ENCODE results near the gene TMPRSS12. TPM values are rescaled to one million over a fixed set of nuclear protein-coding genes. Genes with fewer than 3 reads are reported as not detected.

The TMPRSS12 gene
- total RNA-seq, 1 experiment from 2014 or later: not detected

DNA sequence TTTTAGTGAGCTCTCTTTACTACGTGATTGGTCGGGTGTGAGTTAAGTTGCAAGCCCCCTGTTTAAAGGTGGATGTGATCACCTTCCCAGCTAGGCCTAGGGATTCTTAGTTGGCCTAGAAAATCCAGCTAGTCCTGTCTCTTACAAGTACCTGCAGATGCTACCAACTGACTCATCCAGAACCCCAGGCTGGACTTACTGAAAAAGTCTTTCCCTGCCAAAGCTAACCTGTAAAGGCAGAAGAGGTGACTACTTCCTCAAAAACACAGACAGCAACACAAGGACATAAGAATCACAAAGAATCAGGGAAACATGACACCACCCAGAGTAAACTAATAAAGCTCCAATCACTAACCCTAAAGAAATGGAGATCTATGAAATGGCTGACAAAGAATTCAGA lies 70.5 kb downstream of the TMPRSS12 start:
- no peak overlapping the region for H3K27ac Mint-ChIP-seq (ENCODE audit: unreplicated experiment)
- no peak for DNase-seq

DNA sequence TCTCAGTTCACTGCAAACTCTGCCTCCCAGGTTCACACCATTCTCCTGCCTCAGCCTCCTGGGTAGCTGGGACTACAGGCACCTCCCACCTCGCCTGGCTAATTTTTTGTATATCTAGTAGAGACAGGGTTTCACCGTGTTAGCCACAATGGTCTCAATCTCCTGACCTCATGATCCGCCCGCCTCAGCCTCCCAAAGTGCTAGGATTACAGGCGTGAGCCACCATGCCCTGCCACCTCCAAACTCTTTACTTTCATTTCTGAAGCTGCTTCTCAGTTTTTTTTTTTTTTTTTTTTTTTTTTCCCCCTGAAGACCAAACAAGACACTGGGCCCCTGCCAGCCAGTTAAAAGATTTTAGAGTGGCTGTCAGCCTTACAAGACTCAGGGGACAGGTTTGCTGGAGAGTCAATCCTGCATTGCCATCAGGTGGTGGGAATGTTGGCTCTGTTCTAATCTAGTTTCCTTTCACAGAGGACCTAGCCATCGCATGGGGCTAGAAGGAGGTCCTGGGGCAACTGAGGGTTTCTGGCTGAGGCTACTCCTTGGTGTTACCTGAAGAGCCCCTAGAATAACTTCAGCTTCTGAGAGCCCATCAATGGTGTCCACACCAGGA lies 72.3 kb downstream of the TMPRSS12 start:
- Mint-ChIP-seq H3K4me3 (ENCODE audit: low read depth, unreplicated experiment) (no peak overlapping the region), H3K9me3 (ENCODE audit: low read depth, unreplicated experiment) (peaks cover 2% of the 10 kb centered on the region), H3K36me3 (ENCODE audit: insufficient read depth, unreplicated experiment) (no peaks in the 10 kb centered on the region), H3K4me1 (ENCODE audit: low read depth, unreplicated experiment) (no peaks in the 10 kb centered on the region), H3K27ac (ENCODE audit: unreplicated experiment) (no peak overlapping the region), H3K27me3 (ENCODE audit: unreplicated experiment) (no peaks in the 10 kb centered on the region)
- CTCF ChIA-PET: interaction anchor here (0.7 kb wide), 1 partner anchor 114 kb away, joined by 3 read pairs; no protein-coding TSS in a partner anchor
- DNase-seq: no peak
- TF ChIP-seq, protein P1, sequence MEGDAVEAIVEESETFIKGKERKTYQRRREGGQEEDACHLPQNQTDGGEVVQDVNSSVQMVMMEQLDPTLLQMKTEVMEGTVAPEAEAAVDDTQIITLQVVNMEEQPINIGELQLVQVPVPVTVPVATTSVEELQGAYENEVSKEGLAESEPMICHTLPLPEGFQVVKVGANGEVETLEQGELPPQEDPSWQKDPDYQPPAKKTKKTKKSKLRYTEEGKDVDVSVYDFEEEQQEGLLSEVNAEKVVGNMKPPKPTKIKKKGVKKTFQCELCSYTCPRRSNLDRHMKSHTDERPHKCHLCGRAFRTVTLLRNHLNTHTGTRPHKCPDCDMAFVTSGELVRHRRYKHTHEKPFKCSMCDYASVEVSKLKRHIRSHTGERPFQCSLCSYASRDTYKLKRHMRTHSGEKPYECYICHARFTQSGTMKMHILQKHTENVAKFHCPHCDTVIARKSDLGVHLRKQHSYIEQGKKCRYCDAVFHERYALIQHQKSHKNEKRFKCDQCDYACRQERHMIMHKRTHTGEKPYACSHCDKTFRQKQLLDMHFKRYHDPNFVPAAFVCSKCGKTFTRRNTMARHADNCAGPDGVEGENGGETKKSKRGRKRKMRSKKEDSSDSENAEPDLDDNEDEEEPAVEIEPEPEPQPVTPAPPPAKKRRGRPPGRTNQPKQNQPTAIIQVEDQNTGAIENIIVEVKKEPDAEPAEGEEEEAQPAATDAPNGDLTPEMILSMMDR (IDR thresholded peaks at IDR 0.05; ENCODE audit: unreplicated experiment): no peak
- no TSS peak for BruUV-seq (replicated peaks)
- intact Hi-C loops (cut with micrococcal nuclease; ENCODE audit: unreplicated experiment): no loop called here

More for the DNA sequence above, 70.5 kb downstream of the TMPRSS12 start:
- no peak overlapping the region for H3K4me3 Mint-ChIP-seq (ENCODE audit: low read depth, unreplicated experiment)
- no TSS peak for BruUV-seq (replicated peaks)
- peaks cover 2% of the 10 kb centered on the region for H3K9me3 Mint-ChIP-seq (ENCODE audit: low read depth, unreplicated experiment)
- no peaks in the 10 kb centered on the region for H3K27me3 Mint-ChIP-seq (ENCODE audit: unreplicated experiment)
- TF ChIP-seq, protein P1 (IDR thresholded peaks at IDR 0.05; ENCODE audit: unreplicated experiment): no peak
- CTCF ChIA-PET: interaction anchor here (0.5 to 0.6 kb wide), 2 partner anchors 149 to 733 kb away, joined by 4 to 5 read pairs; partner anchors contain the start of gene ATF1
- intact Hi-C loops (cut with micrococcal nuclease; ENCODE audit: unreplicated experiment): no loop called here
- no peaks in the 10 kb centered on the region for H3K4me1 Mint-ChIP-seq (ENCODE audit: low read depth, unreplicated experiment)
- no peaks in the 10 kb centered on the region for H3K36me3 Mint-ChIP-seq (ENCODE audit: insufficient read depth, unreplicated experiment)

DNA sequence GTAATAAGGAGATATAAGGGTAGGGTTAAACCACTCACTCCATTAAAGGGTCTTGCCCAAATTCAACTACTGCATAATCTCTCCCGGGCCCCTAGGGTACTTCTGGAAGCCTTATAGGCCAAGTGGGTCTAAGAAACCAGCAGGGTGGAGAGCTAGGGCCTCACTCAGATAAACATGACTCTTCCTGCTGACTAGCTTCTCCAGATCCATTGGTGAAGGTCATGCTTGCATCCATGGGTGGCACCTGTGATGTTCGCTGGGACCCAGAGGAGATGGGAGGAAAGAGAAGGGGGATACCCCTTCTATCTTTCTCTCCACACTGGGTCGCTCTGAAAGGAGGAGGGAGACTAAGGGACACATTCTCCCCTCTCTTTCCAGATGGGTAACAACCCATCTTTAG lies 73.6 kb downstream of the TMPRSS12 start:
- H3K4me1 Mint-ChIP-seq (ENCODE audit: low read depth, unreplicated experiment): no peaks in the 10 kb centered on the region
- no peaks in the 10 kb centered on the region for H3K27me3 Mint-ChIP-seq (ENCODE audit: unreplicated experiment)
- CTCF ChIA-PET: no interaction called here
- H3K27ac Mint-ChIP-seq (ENCODE audit: unreplicated experiment): no peak overlapping the region
- intact Hi-C loops (cut with micrococcal nuclease; ENCODE audit: unreplicated experiment): no loop called here
- no peaks in the 10 kb centered on the region for H3K36me3 Mint-ChIP-seq (ENCODE audit: insufficient read depth, unreplicated experiment)
- H3K4me3 Mint-ChIP-seq (ENCODE audit: low read depth, unreplicated experiment): no peak overlapping the region
- TF ChIP-seq, protein P1 (IDR thresholded peaks at IDR 0.05; ENCODE audit: unreplicated experiment): no peak
- no peak for DNase-seq
- peaks cover 2% of the 10 kb centered on the region for H3K9me3 Mint-ChIP-seq (ENCODE audit: low read depth, unreplicated experiment)
- no TSS peak for BruUV-seq (replicated peaks)

GRCh38 chr12:50918584-50919316 lies 76.0 kb downstream of the TMPRSS12 start:
- H3K36me3 Mint-ChIP-seq (ENCODE audit: insufficient read depth, unreplicated experiment): no peaks in the 10 kb centered on the region
- H3K4me1 Mint-ChIP-seq (ENCODE audit: low read depth, unreplicated experiment): peaks cover 3% of the 10 kb centered on the region
- DNase-seq: no peak
- CTCF ChIA-PET: no interaction called here
- H3K27ac Mint-ChIP-seq (ENCODE audit: unreplicated experiment): no peak overlapping the region
- intact Hi-C loops (cut with micrococcal nuclease; ENCODE audit: unreplicated experiment): no loop called here
- BruUV-seq (replicated peaks): no TSS peak
- no peaks in the 10 kb centered on the region for H3K27me3 Mint-ChIP-seq (ENCODE audit: unreplicated experiment)
- no peak overlapping the region for H3K4me3 Mint-ChIP-seq (ENCODE audit: low read depth, unreplicated experiment)
- TF ChIP-seq, protein P1 (IDR thresholded peaks at IDR 0.05; ENCODE audit: unreplicated experiment): no peak
- peaks cover 2% of the 10 kb centered on the region for H3K9me3 Mint-ChIP-seq (ENCODE audit: low read depth, unreplicated experiment)
